ENCODE results near the gene ACVR1C. TPM values are rescaled to one million over a fixed set of nuclear protein-coding genes. Genes with fewer than 3 reads are reported as not detected.

The ACVR1C gene
- total and polyA plus RNA-seq, 2 donors (not counting 1 experiment from before 2014, with no cell fraction given) = 0.24 to 0.52 TPM

DNA sequence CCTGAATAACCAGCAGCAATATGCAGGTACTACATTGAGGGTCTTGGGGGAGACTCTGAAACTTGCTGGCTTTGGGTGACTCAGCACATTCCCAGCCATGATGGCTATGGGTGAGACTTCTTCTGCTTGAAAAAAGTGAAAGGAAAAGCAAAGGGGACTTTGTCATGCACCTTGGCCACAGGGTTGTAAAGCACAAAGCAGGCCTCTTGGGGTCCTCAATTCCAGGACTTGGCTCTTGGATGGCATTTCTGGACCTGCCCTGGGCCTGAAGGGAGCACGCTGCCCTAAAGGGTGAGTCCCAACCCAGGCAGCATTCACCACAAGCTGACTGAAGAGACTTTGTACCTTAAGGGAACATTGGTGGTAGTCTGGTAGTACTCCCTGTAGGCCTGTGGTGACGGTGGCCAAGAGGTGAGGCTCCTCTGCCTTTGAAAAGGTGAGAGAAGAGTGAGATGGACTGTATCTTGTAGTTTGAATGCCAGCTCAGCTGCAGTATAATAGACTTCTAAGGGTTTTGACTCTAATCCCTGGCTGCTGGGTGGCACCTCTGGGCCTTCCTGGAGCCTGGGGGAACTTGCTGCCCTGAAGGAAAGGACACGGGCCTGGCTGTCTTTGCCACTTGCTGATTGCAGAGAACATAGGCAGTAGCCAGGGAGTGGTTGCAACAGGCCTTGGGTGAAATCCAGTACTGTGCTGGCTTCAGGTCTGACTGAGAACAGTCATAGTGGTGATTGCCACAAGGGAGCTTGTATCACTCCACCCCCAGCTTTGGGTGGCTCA, 148.3 kb downstream of the ACVR1C start:
- Histone ChIP-seq H3K36me3 (replicated peaks in 1 of 2; ENCODE audit: control extremely low read depth in 1 of 2, control insufficient read depth in 1 of 2, extremely low read depth in 1 of 2, insufficient read depth in 2 of 2, low read length in 1 of 2) (no peaks in the 10 kb centered on the region), H3K9me3 (ENCODE audit: control extremely low read depth in 1 of 3, control insufficient read depth in 2 of 3, insufficient read depth in 1 of 3, low read length in 2 of 3) (no peaks in the 10 kb centered on the region), H2AFZ (ENCODE audit: insufficient read depth, low read depth, low read length, poor library complexity, severe bottlenecking) (peak overlapping the region; percentile 18), H3K4me2 (replicated peaks; ENCODE audit: low read depth, low read length, poor library complexity, severe bottlenecking) (no peak overlapping the region), H3K9ac (ENCODE audit: low read length) (no peak overlapping the region), H3K27ac (ENCODE audit: low read length in 2 of 2) (no peak overlapping the region), H3K79me2 (ENCODE audit: control insufficient read depth, insufficient read depth, low read length) (no peaks in the 10 kb centered on the region), H4K20me1 (ENCODE audit: control insufficient read depth, insufficient read depth, low read length, poor library complexity, severe bottlenecking) (no peaks in the 10 kb centered on the region), H3K4me3 (ENCODE audit: control extremely low read depth in 1 of 5, extremely low read depth in 1 of 5, insufficient read depth in 1 of 5, low read depth in 2 of 5, low read length in 4 of 5) (no peak overlapping the region), H3K4me1 (ENCODE audit: control insufficient read depth in 2 of 2, insufficient read depth in 2 of 2, low read length in 2 of 2) (peaks cover 4 to 14% of the 10 kb centered on the region in 2 donors), H3K27me3 (replicated peaks in 1 of 4; ENCODE audit: control extremely low read depth in 1 of 4, control insufficient read depth in 3 of 4, insufficient read depth in 4 of 4, low read length in 3 of 4) (no peaks in the 10 kb centered on the region)
- POLR2A ChIA-PET = no interaction called here
- DNase-seq (no peak), ATAC-seq (ENCODE audit: low read depth) (no peak)
- 59% methylated on average over 3 of the region's 3 CpGs for WGBS (ENCODE audit: insufficient coverage)
- intact Hi-C loops (cut with micrococcal nuclease) = no loop called here
- H3K9me3 Mint-ChIP-seq (ENCODE audit: insufficient read depth) = no peaks in the 10 kb centered on the region
- no peak overlapping the region for H3K4me3 Mint-ChIP-seq
- TF ChIP-seq, protein P1, sequence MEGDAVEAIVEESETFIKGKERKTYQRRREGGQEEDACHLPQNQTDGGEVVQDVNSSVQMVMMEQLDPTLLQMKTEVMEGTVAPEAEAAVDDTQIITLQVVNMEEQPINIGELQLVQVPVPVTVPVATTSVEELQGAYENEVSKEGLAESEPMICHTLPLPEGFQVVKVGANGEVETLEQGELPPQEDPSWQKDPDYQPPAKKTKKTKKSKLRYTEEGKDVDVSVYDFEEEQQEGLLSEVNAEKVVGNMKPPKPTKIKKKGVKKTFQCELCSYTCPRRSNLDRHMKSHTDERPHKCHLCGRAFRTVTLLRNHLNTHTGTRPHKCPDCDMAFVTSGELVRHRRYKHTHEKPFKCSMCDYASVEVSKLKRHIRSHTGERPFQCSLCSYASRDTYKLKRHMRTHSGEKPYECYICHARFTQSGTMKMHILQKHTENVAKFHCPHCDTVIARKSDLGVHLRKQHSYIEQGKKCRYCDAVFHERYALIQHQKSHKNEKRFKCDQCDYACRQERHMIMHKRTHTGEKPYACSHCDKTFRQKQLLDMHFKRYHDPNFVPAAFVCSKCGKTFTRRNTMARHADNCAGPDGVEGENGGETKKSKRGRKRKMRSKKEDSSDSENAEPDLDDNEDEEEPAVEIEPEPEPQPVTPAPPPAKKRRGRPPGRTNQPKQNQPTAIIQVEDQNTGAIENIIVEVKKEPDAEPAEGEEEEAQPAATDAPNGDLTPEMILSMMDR (IDR thresholded peaks at IDR 0.05) = no peak
- TF ChIP-seq EZH2 (IDR thresholded peaks at IDR 0.05; ENCODE audit: borderline replicate concordance, insufficient read depth, low read depth, low read length, poor library complexity, severe bottlenecking) = no peak
- H3K27me3 Mint-ChIP-seq = no peaks in the 10 kb centered on the region
- CTCF ChIA-PET = interaction anchor here (0.8 to 15.8 kb wide), 5 partner anchors 10 to 153 kb away, joined by 3 to 128 read pairs (median 5); no protein-coding TSS in a partner anchor
- H3K27ac Mint-ChIP-seq = peak overlapping the region; percentile 8
- H3K4me1 Mint-ChIP-seq = peaks cover 25% of the 10 kb centered on the region
